MM.1S (cell line): ENCODE data around the gene C14orf39.

Experiments
- CTCF ChIP-seq: fragments of 300-600 bp; sonication (generic); IDR thresholded peaks from 2 replicates; pipeline ENCODE4 v1.5.1; 2016; ENCODE audit warnings: antibody characterized with exemption, low read length, mixed read lengths
- EZH2 ChIP-seq: fragments of 300-600 bp; sonication (generic); optimal IDR thresholded peaks from 2 replicates; pipeline ENCODE3; 2017; ENCODE audit warnings: low read depth, mild to moderate bottlenecking, antibody characterized with exemption, low read length, mixed read lengths

- no peak for TF ChIP-seq CTCF
- TF ChIP-seq EZH2: no peak
Observed at GRCh38 chr14:60490270-60490669, 4.4 kb upstream of the C14orf39 start.
